PFSK-1 (cell line): ENCODE measurements around the gene PNRC1.
A peak's percentile ranks its signal among the peaks of the same experiment; 100 is the strongest.

Experiments
- FOXP2 ChIP-seq: optimal IDR thresholded peaks from 2 replicates; pipeline ENCODE3; 2011; ENCODE audit warnings: borderline replicate concordance, control low read depth, inconsistent platforms; ENCODE audit not compliant: insufficient read depth; ENCODE audit errors: extremely low read length, extremely low read depth
- POLR2AphosphoS5 ChIP-seq: IDR thresholded peaks from 2 replicates; pipeline ENCODE4 v1.6.1; 2012; ENCODE audit warnings: low read depth, mild to moderate bottlenecking, control low read depth, low read length, moderate library complexity
- REST ChIP-seq, 2 experiments: IDR thresholded peaks; 2 replicates each; pipeline versions ENCODE4 v1.6.1 to v1.8.0; 2011 to 2012; ENCODE audit warnings: low read depth in 2 of 2, low read length in 2 of 2, control low read depth in 1 of 2, inconsistent platforms in 1 of 2, mild to moderate bottlenecking in 1 of 2, moderate library complexity in 1 of 2; ENCODE audit not compliant: insufficient read depth in 1 of 2
- SIN3A ChIP-seq: IDR thresholded peaks from 2 replicates; pipeline ENCODE4 v1.6.1; 2012; ENCODE audit warnings: mild to moderate bottlenecking, low read length, moderate library complexity, borderline replicate concordance; ENCODE audit not compliant: insufficient read depth
- TAF1 ChIP-seq: IDR thresholded peaks from 2 replicates; pipeline ENCODE4 v1.6.1; 2012; ENCODE audit warnings: low read length, control low read depth, borderline replicate concordance; ENCODE audit not compliant: insufficient read depth

Gene PNRC1

GRCh38 chr6:89110284-89110683 lies 29.7 kb downstream of the PNRC1 start:
- TF ChIP-seq POLR2AphosphoS5, result no peak

- TF ChIP-seq POLR2AphosphoS5 (no peak), REST (IDR thresholded peaks at IDR 0.05; ENCODE audit: insufficient read depth in 1 of 2, low read depth in 2 of 2, low read length in 2 of 2) (no peak), SIN3A (no peak), FOXP2 (no peak), TAF1 (no peak)
Measured at GRCh38 chr6:89111933-89112332, 31.4 kb downstream of the PNRC1 start.

DNA sequence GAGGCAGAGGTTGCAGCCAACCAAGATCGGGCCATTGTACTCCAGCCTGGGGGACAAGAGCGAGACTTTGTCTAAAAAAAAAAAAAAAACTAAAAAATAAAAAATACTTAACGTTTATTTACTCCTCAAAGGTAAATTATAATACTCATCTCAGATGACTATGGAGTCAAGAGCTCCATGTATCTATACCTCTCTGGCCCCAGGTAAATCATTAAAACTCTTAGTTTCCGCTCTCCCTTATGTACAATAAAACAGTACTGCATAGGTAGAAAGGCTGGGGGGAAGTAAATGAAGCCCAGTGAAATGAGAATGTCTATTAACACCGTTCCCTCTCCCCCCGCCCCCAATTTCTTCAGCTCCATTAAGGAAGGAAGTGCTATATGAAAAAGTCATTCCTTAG lies 36.2 kb downstream of the PNRC1 start:
- TF ChIP-seq FOXP2, result no peak
- TF ChIP-seq REST (IDR thresholded peaks at IDR 0.05; ENCODE audit: insufficient read depth in 1 of 2, low read depth in 2 of 2, low read length in 2 of 2), result no peak
- TF ChIP-seq SIN3A, result no peak
- no peak for TF ChIP-seq TAF1
- no peak for TF ChIP-seq POLR2AphosphoS5

DNA sequence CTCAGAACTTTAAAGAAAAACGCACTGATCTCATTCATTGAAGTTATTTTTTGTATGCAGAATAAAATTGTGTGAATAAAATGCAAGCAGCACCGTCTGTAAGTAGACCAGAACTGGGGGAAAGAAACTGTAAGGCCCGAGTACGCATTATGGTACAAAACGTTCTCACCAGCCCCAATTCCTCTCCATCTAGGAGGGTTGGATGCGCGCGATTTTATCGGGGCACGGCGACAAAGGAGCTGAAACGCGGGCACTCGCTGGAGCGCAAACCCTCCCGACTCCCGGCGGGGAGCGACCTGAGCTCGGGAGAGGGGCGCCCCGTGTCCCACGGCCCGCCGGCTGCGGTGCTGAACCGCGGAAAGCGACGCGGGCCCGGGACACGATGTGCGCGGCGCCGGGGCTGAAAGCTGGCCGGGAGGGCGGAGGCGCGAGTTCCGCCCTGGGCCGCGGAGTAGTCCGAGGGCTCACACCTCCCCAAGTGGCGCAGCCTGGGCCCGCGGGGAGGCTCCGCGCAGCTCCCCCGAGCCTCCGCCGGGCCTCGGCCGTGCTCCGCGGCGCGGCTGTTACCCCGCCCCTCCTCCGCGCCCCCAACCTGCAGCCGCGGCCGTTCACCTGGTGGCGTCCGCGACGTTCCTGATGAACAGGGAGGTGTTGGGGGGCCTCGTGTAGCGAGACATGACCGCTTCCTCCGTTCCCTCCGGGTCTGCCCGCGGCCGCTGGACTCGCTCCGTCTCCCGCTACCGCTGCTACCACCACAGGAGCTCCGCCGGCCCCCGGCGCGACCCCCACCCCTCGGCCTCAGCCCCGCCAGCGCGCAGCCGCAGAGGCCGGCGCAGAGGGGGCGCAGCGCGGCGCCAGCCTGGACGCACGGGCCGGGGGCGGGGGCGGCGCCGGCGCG lies 36.9 kb downstream of the PNRC1 start, which contains the start of gene SRSF12:
Gene SRSF12, minus strand, starts transcription at position 861 of the 898 bp plus-strand sequence. Its CDS starts 184 bp downstream, at position 677.
- TF ChIP-seq REST (IDR thresholded peaks at IDR 0.05; ENCODE audit: insufficient read depth in 1 of 2, low read depth in 2 of 2, low read length in 2 of 2) (0 out of 4 replicates have a peak, but pooled peaks of 1 of the 2 experiments have one; percentile 6), TAF1 (no peak), FOXP2 (peak; percentile 9), SIN3A (no peak), POLR2AphosphoS5 (no peak)

GRCh38 chr6:89118931-89119330 lies 38.4 kb downstream of the PNRC1 start:
- TF ChIP-seq FOXP2 (no peak), SIN3A (no peak), REST (IDR thresholded peaks at IDR 0.05; ENCODE audit: insufficient read depth in 1 of 2, low read depth in 2 of 2, low read length in 2 of 2) (no peak), TAF1 (no peak)
